GM12892 (cell line): ENCODE measurements around the gene KIAA1217.

Experiments
- POLR2A ChIP-seq: IDR thresholded peaks from 2 replicates; pipeline ENCODE4 v1.6.1; 2011; ENCODE audit warnings: low read depth, low read length, control low read depth
- POLR2AphosphoS5 ChIP-seq: IDR thresholded peaks from 2 replicates; pipeline ENCODE4 v1.6.1; 2011; ENCODE audit warnings: low read depth, low read length, control low read depth

DNA sequence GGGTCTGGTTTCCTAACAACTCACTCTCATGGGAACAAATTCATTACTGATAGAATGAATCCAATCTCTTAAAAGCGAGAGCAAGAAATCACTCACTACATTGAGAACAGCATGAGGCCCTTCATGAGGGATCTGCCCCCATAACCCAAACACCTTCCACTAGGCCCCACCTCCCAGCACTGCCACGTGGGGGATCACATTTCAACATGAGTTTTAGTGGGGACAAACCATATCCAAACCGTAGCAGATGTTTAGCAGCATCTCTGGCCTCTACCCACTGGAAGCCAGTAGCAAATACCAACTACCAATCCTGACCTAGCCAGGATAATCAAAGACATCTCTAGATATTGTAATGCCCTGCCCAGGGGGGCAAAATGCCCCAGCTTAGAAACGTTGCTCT lies 270.9 kb downstream of the KIAA1217 start:
- TF ChIP-seq POLR2A (no peak), POLR2AphosphoS5 (no peak)
